ENCODE data around the gene SLC25A34. TPM values are rescaled to one million over a fixed set of nuclear protein-coding genes. Genes with fewer than 3 reads are reported as not detected.

The SLC25A34 gene
- total and polyA plus RNA-seq, 10 of the 15 experiments (the other 5 are each of a cell fraction or from before 2014, with no cell fraction given): 0.02 to 1.6 (median 0.39) TPM

- no peak for TF ChIP-seq E2F4 (IDR thresholded peaks at IDR 0.05; ENCODE audit: low read depth, low read length)
- TF ChIP-seq PAX5 (IDR thresholded peaks at IDR 0.05; ENCODE audit: borderline replicate concordance, low read depth, low read length): no peak
- TF ChIP-seq POLR2A (IDR thresholded peaks at IDR 0.05; ENCODE audit: low read depth, low read length): no peak
Observed at GRCh38 chr1:15739259-15739658, 3.2 kb downstream of the SLC25A34 start (continued).

GRCh38 chr1:15739745-15740144, 3.7 kb downstream of the SLC25A34 start:
- H3K4me3 ChIP-seq: no peak overlapping the region
- in situ Hi-C loops (cut with MboI): no loop called here
- DNase-seq (ENCODE audit: low read depth, low spot score) (no peak), ATAC-seq (no peak), FAIRE-seq (no peak)
- no peak overlapping the region for H3K4me2 ChIP-seq (ENCODE audit: control insufficient read depth, insufficient read depth)
- SMC1A ChIA-PET (ENCODE audit: uncharacterized antibody, unreplicated experiment): interaction anchor here (2.2 kb wide), 1 partner anchor 169 kb away, joined by 5 read pairs; no protein-coding TSS in a partner anchor
- no peaks in the 10 kb centered on the region for H3K9me3 ChIP-seq (replicated peaks; ENCODE audit: control insufficient read depth, insufficient read depth, low read length)
- BruUV-seq (replicated peaks): no TSS peak
- 64% methylated on average over 7 of the region's 7 CpGs for WGBS (ENCODE audit: insufficient coverage, insufficient replicate concordance, low lambda C conversion rate, missing lambda C conversion rate)
- no peak overlapping the region for H3K9ac ChIP-seq (ENCODE audit: control insufficient read depth, insufficient read depth, low read length)
- H4K20me1 ChIP-seq (ENCODE audit: control insufficient read depth, insufficient read depth): no peaks in the 10 kb centered on the region
- RAD21 ChIA-PET (ENCODE audit: unreplicated experiment): interaction anchor here (1.9 to 2.4 kb wide), 2 partner anchors 143 to 416 kb away, joined by 5 to 8 read pairs; no protein-coding TSS in a partner anchor
- POLR2A ChIA-PET: no interaction called here
- no peaks in the 10 kb centered on the region; a peak in 2 of 4 replicates for H3K36me3 ChIP-seq (ENCODE audit: control insufficient read depth in 2 of 2, insufficient read depth in 2 of 2, low read length in 1 of 2)
- H3K27ac ChIP-seq (ENCODE audit: control insufficient read depth, insufficient read depth): no peak overlapping the region
- no peaks in the 10 kb centered on the region for H3K79me2 ChIP-seq (ENCODE audit: control insufficient read depth, insufficient read depth, low read length)
- CTCF ChIA-PET: interaction anchor here (0.6 to 2.5 kb wide), 5 partner anchors 68 to 416 kb away, joined by 3 to 11 read pairs (median 6); no protein-coding TSS in a partner anchor
- intact Hi-C loops (cut with micrococcal nuclease; ENCODE audit: unreplicated experiment): loop anchor here (2.0 to 5.0 kb wide), 2 partner anchors 145 to 302 kb away; partner anchors contain the start of gene CTRC
- H3K4me1 ChIP-seq (ENCODE audit: control insufficient read depth, insufficient read depth, low read length): no peaks in the 10 kb centered on the region
- no peak overlapping the region for H2AFZ ChIP-seq (ENCODE audit: control insufficient read depth, low read depth, low read length)
- H3K27me3 ChIP-seq (replicated peaks in 1 of 2; ENCODE audit: control insufficient read depth in 2 of 2, insufficient read depth in 2 of 2, low read length in 1 of 2): no peaks in the 10 kb centered on the region
- TF ChIP-seq HDAC6 (IDR thresholded peaks at IDR 0.05; ENCODE audit: unreplicated experiment): no peak
- no peak for TF ChIP-seq ZNF687 (IDR thresholded peaks at IDR 0.05)
- no peak for TF ChIP-seq EP300 (IDR thresholded peaks at IDR 0.05; ENCODE audit: borderline replicate concordance in 1 of 2, control insufficient read depth in 1 of 2, low read depth in 2 of 2, low read length in 2 of 2)
- TF ChIP-seq, protein P1, sequence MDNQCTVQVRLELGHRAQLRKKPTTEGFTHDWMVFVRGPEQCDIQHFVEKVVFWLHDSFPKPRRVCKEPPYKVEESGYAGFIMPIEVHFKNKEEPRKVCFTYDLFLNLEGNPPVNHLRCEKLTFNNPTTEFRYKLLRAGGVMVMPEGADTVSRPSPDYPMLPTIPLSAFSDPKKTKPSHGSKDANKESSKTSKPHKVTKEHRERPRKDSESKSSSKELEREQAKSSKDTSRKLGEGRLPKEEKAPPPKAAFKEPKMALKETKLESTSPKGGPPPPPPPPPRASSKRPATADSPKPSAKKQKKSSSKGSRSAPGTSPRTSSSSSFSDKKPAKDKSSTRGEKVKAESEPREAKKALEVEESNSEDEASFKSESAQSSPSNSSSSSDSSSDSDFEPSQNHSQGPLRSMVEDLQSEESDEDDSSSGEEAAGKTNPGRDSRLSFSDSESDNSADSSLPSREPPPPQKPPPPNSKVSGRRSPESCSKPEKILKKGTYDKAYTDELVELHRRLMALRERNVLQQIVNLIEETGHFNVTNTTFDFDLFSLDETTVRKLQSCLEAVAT (IDR thresholded peaks at IDR 0.05): no peak
- TF ChIP-seq CHD2 (IDR thresholded peaks at IDR 0.05; ENCODE audit: borderline replicate concordance, low read depth, low read length): no peak
- no peak for TF ChIP-seq RFX5 (IDR thresholded peaks at IDR 0.05; ENCODE audit: low read depth, low read length)
- no peak for TF ChIP-seq BHLHE40 (IDR thresholded peaks at IDR 0.05; ENCODE audit: borderline replicate concordance in 1 of 2, low read depth in 2 of 2, low read length in 1 of 2)
- TF ChIP-seq ZZZ3 (IDR thresholded peaks at IDR 0.05; ENCODE audit: control insufficient read depth, insufficient read length, low read depth): no peak
- TF ChIP-seq CBFB (IDR thresholded peaks at IDR 0.05; ENCODE audit: low read depth): no peak
- TF ChIP-seq NR2F1 (conservative IDR thresholded peaks at IDR 0.05): no peak
- TF ChIP-seq HDGF (IDR thresholded peaks at IDR 0.05): no peak
- TF ChIP-seq RAD21 (IDR thresholded peaks at IDR 0.05; ENCODE audit: insufficient read depth, low read depth, low read length): no peak
- no peak for TF ChIP-seq WRNIP1 (IDR thresholded peaks at IDR 0.05; ENCODE audit: borderline replicate concordance, low read depth, low read length)

Measured in GM12878 (cell line).